KMS-11 (cell line): ENCODE measurements around the gene RNGTT.

Experiments used
- H2AFZ ChIP-seq: fragments of 200-600 bp; sonication (generic); 2 replicates; pipeline ENCODE4 v1.6.1; 2016; ENCODE audit warnings: antibody characterized with exemption, mixed run types, low read depth
- H3K27ac ChIP-seq: fragments of 200-600 bp; sonication (generic); 2 replicates; pipeline ENCODE4 v1.6.1; 2016; ENCODE audit warnings: mild to moderate bottlenecking, mixed run types
- H3K27me3 ChIP-seq: fragments of 200-600 bp; sonication (generic); 2 replicates; pipeline ENCODE4 v1.6.1; 2017; ENCODE audit warnings: mild to moderate bottlenecking, low read depth, mixed run types, moderate library complexity; ENCODE audit not compliant: insufficient read depth
- H3K36me3 ChIP-seq: fragments of 200-600 bp; sonication (generic); 2 replicates; pipeline ENCODE4 v1.6.1; 2017; ENCODE audit warnings: mild to moderate bottlenecking, mixed run types; ENCODE audit not compliant: insufficient read depth
- H3K4me1 ChIP-seq: fragments of 200-600 bp; sonication (generic); 2 replicates; pipeline ENCODE4 v1.6.1; 2016; ENCODE audit warnings: mild to moderate bottlenecking, low read depth, mixed run types; ENCODE audit not compliant: poor library complexity, severe bottlenecking
- H3K4me2 ChIP-seq: fragments of 200-600 bp; sonication (generic); 2 replicates; pipeline ENCODE4 v1.7.0; 2016; ENCODE audit warnings: mild to moderate bottlenecking, mixed run types
- H3K4me3 ChIP-seq: fragments of 200-600 bp; sonication (generic); IDR thresholded peaks from 2 replicates; pipeline ENCODE4 v1.6.1; 2017; ENCODE audit warnings: low read depth, low read length, mixed read lengths; ENCODE audit not compliant: insufficient read depth
- H3K79me2 ChIP-seq: fragments of 200-600 bp; sonication (generic); 2 replicates; pipeline ENCODE4 v1.6.1; 2016; ENCODE audit warnings: low read depth, mixed run types; ENCODE audit not compliant: insufficient read depth
- H3K9ac ChIP-seq: fragments of 200-600 bp; sonication (generic); 2 replicates; pipeline ENCODE4 v1.6.1; 2016; ENCODE audit warnings: mild to moderate bottlenecking, mixed run types
- H4K20me1 ChIP-seq: fragments of 200-600 bp; sonication (generic); 2 replicates; pipeline ENCODE4 v1.6.1; 2016; ENCODE audit warnings: mild to moderate bottlenecking, mixed run types; ENCODE audit not compliant: insufficient read depth
- TF ChIP-seq, protein P1 (sequence below): fragments of 200-600 bp; sonication (generic); conservative IDR thresholded peaks from 2 replicates; pipeline ENCODE4 v1.6.1; 2017; ENCODE audit warnings: low read depth, mild to moderate bottlenecking, antibody characterized with exemption, low read length, moderate library complexity, mixed read lengths

RNGTT gene

DNA sequence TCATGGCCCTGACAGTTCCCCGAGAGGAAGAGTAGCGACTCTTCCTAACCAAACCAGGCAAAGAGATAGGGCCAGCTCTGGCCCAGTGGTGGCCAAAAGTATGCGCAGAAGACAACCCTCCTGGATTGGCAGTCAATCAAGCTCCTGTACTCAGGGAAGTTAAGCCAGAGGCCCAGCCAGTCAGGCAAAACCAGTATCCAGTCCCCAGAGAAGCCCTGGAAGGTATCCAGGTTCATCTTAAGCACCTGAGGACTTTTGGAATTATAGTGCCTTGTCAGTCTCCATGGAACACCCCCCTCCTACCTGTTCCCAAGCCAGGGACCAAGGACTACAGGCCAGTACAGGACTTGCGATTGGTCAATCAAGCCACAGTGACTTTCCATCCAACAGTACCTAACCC is 298.3 kb downstream of the RNGTT start:
- Histone ChIP-seq H3K4me1 (peaks cover 25% of the 10 kb centered on the region), H2AFZ (no peak overlapping the region), H3K9ac (no peak overlapping the region), H3K27ac (no peak overlapping the region), H3K4me2 (no peak overlapping the region), H3K36me3 (no peaks in the 10 kb centered on the region), H3K79me2 (peaks cover 17% of the 10 kb centered on the region; the same call in 1 of the 2 replicates), H4K20me1 (no peaks in the 10 kb centered on the region), H3K27me3 (no peaks in the 10 kb centered on the region), H3K4me3 (no peak overlapping the region)
- TF ChIP-seq, protein P1, sequence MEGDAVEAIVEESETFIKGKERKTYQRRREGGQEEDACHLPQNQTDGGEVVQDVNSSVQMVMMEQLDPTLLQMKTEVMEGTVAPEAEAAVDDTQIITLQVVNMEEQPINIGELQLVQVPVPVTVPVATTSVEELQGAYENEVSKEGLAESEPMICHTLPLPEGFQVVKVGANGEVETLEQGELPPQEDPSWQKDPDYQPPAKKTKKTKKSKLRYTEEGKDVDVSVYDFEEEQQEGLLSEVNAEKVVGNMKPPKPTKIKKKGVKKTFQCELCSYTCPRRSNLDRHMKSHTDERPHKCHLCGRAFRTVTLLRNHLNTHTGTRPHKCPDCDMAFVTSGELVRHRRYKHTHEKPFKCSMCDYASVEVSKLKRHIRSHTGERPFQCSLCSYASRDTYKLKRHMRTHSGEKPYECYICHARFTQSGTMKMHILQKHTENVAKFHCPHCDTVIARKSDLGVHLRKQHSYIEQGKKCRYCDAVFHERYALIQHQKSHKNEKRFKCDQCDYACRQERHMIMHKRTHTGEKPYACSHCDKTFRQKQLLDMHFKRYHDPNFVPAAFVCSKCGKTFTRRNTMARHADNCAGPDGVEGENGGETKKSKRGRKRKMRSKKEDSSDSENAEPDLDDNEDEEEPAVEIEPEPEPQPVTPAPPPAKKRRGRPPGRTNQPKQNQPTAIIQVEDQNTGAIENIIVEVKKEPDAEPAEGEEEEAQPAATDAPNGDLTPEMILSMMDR: no peak

DNA sequence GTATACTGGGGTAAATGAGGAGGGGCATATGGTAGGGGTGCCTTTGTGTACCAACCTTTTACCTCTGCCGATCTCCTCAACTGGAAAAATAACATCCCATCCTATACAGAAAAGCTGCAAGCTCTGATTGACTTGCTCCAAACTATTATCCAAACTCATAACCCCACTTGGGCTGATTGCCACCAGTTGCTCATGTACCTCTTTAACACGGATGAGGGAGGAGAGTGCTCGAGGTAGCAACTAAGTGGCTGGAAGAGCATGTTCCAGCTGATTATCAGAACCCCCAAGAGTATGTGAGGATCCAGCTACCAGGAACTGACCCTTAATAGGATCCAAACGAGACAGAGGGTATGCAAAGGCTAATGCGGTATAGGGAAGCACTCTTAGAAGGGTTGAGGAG is 299.6 kb downstream of the RNGTT start:
- H3K4me1 ChIP-seq: peaks cover 31% of the 10 kb centered on the region
- TF ChIP-seq, protein P1: no peak
- no peaks in the 10 kb centered on the region for H3K27me3 ChIP-seq
- H3K4me2 ChIP-seq: no peak overlapping the region
- H3K27ac ChIP-seq: no peak overlapping the region
- no peak overlapping the region for H3K9ac ChIP-seq
- no peak overlapping the region for H3K4me3 ChIP-seq
- H3K36me3 ChIP-seq: no peaks in the 10 kb centered on the region
- H4K20me1 ChIP-seq: no peaks in the 10 kb centered on the region
- H2AFZ ChIP-seq: no peak overlapping the region
- peaks cover 24% of the 10 kb centered on the region; the same call in 1 of the 2 replicates for H3K79me2 ChIP-seq

DNA sequence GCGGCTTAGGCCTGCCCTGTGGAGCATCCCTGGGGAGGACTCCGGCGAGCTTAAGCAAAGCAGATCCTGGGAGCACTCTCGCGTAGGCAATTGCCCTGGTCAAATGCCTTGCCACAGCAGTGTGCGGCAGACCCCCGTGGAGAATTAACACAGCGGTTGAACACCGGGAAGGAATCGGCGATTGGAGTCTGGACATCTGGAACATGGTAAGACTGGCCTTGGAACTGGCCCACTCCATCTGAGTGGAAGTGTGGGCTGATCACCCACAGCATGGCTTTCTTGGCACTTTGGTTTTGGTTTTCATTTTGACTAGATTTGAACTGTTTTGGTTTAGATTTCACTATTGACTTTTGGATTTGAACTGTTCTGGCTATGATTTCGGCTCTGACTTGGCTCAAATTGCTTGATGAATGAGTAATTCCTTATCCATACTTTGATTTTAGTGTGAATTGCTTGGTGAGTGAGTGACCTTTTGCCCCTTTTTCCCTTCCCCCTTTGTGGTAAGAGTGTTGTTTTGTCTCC is 300.7 kb downstream of the RNGTT start:
- Histone ChIP-seq H3K4me3 (no peak overlapping the region), H3K27me3 (no peaks in the 10 kb centered on the region), H3K27ac (no peak overlapping the region), H3K4me2 (no peak overlapping the region), H3K36me3 (no peaks in the 10 kb centered on the region), H3K79me2 (peaks cover 24% of the 10 kb centered on the region), H3K9ac (no peak overlapping the region), H4K20me1 (no peaks in the 10 kb centered on the region), H2AFZ (no peak overlapping the region), H3K4me1 (peaks cover 42% of the 10 kb centered on the region)
- TF ChIP-seq, protein P1: no peak

DNA sequence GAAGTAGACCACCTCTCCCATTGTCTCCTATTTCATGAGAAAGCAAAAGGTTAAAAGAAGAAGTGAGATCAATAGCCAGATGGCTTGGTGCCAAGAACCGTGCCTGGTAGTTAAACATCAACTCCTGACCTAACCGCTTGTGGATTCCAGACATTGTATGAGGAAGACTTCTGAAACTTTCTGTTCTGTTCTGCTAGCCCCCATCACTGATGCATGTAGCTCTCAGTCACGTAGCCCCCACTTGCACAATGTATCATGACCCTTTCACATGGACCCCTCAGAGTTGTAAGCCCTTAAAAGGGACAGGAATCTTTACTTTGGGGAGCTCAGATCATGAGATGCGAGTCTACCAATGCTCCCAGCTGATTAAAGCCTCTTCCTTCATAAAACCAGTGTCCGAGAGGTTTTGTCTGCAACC is 301.2 kb downstream of the RNGTT start:
- TF ChIP-seq, protein P1: no peak
- H3K4me2 ChIP-seq: no peak overlapping the region
- H3K9ac ChIP-seq: no peak overlapping the region
- H3K27me3 ChIP-seq: no peaks in the 10 kb centered on the region
- no peaks in the 10 kb centered on the region for H3K36me3 ChIP-seq
- H3K27ac ChIP-seq: no peak overlapping the region
- peaks cover 24% of the 10 kb centered on the region for H3K79me2 ChIP-seq
- H3K4me3 ChIP-seq: no peak overlapping the region
- peaks cover 47% of the 10 kb centered on the region for H3K4me1 ChIP-seq
- H2AFZ ChIP-seq: no peak overlapping the region
- H4K20me1 ChIP-seq: no peaks in the 10 kb centered on the region
